ENCODE data around the gene PKD1L1. TPM values are rescaled to one million over a fixed set of nuclear protein-coding genes. Genes with fewer than 3 reads are reported as not detected.

The PKD1L1 gene
- total RNA-seq, 1 experiment from 2014 or later, result 0.17 TPM

DNA sequence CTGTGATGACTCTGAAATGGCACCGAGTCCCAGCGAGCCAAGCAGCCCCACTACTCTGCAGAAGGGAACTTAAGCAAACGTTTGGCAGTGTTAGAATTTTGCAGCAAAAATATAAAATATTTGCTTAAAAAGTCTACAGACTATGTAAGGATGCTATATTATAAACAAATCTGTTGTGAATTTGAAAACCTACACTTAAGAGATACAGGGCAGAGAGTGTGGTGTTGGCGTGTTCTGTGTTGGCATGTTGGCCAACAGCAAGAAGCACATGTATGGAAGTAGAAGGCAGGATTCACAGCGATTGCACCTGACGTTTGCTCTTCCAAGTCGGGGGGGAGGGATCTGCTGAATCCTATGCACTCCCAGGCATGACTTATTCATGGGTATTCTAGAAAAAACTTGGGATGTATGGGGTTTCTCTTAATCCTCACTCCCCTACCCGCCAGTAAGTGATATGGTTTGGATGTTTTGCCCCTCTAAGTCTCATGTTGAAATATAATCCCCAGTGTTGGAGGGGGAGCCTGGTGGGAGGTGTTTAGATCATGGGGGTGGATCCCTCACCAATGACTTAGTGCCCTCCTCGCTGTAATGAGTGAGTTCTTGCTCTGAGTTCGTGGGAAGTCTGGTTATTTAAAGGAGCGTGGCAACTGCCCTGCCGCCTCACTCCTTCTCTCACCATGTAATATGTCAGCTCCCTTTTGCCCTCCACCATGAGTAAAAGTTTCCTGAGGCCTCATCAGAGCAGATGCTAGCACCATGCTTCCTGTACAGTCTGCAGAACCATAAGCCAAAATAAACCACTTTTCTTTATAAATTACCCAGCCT lies 62.1 kb downstream of the PKD1L1 start:
- Histone ChIP-seq H3K9ac (ENCODE audit: low read length) (no peak overlapping the region), H3K9me3 (ENCODE audit: control insufficient read depth in 1 of 2, insufficient read depth in 1 of 2, low read depth in 1 of 2, low read length in 2 of 2) (no peaks in the 10 kb centered on the region), H3K79me2 (ENCODE audit: insufficient read depth, low read length) (no peaks in the 10 kb centered on the region), H3K4me3 (replicated peaks in 1 of 2; ENCODE audit: low read depth in 1 of 2, low read length in 2 of 2) (no peak overlapping the region), H3K4me1 (ENCODE audit: control insufficient read depth in 1 of 2, insufficient read depth in 2 of 2, low read length in 2 of 2) (no peaks in the 10 kb centered on the region), H4K20me1 (ENCODE audit: insufficient read depth) (no peaks in the 10 kb centered on the region), H3K27ac (ENCODE audit: low read depth, low read length) (no peak overlapping the region), H3K27me3 (ENCODE audit: insufficient read depth, low read length) (peaks cover 24% of the 10 kb centered on the region; the same call in 1 of the 2 replicates), H3K4me2 (ENCODE audit: low read length) (no peak overlapping the region), H2AFZ (ENCODE audit: low read depth, low read length, poor library complexity, severe bottlenecking) (no peak overlapping the region), H3K36me3 (ENCODE audit: control insufficient read depth in 1 of 2, insufficient read depth in 2 of 2, low read length in 2 of 2) (no peaks in the 10 kb centered on the region), H3K9me2 (ENCODE audit: insufficient read depth) (no peaks in the 10 kb centered on the region)
- no TSS peak for BruUV-seq (replicated peaks)
- ChIA-PET CTCF (no interaction called here), POLR2A (no interaction called here), RAD21 (ENCODE audit: low non-redundant PET in 1 of 2, low total read pairs in 2 of 2, uncharacterized antibody in 2 of 2, unreplicated experiment in 2 of 2) (no interaction called here)
- intact Hi-C loops (cut with micrococcal nuclease), result no loop called here
- ATAC-seq (no peak), DNase-seq (ENCODE audit: low read depth, low spot score) (no peak)
- TF ChIP-seq ZFX (IDR thresholded peaks at IDR 0.05) (no peak), SRF (IDR thresholded peaks at IDR 0.05; ENCODE audit: low read depth) (no peak), YY1 (IDR thresholded peaks at IDR 0.05; ENCODE audit: extremely low read depth, insufficient replicate concordance, low read depth, low read length) (no peak), EZH2phosphoT487 (IDR thresholded peaks at IDR 0.05; ENCODE audit: borderline replicate concordance) (no peak), TCF7L2 (IDR thresholded peaks at IDR 0.05; ENCODE audit: borderline replicate concordance, extremely low read depth, insufficient read depth, insufficient read length) (no peak), RAD21 (IDR thresholded peaks at IDR 0.05; ENCODE audit: low read depth) (no peak), ZNF274 (IDR thresholded peaks at IDR 0.05; ENCODE audit: low read depth, low read length) (no peak), FOSL1 (IDR thresholded peaks at IDR 0.05; ENCODE audit: low read depth) (no peak), JUND (IDR thresholded peaks at IDR 0.05) (no peak), CBX3 (IDR thresholded peaks at IDR 0.05; ENCODE audit: low read depth) (no peak), SP1 (IDR thresholded peaks at IDR 0.05; ENCODE audit: low read depth) (no peak)
- TF ChIP-seq, protein P1, sequence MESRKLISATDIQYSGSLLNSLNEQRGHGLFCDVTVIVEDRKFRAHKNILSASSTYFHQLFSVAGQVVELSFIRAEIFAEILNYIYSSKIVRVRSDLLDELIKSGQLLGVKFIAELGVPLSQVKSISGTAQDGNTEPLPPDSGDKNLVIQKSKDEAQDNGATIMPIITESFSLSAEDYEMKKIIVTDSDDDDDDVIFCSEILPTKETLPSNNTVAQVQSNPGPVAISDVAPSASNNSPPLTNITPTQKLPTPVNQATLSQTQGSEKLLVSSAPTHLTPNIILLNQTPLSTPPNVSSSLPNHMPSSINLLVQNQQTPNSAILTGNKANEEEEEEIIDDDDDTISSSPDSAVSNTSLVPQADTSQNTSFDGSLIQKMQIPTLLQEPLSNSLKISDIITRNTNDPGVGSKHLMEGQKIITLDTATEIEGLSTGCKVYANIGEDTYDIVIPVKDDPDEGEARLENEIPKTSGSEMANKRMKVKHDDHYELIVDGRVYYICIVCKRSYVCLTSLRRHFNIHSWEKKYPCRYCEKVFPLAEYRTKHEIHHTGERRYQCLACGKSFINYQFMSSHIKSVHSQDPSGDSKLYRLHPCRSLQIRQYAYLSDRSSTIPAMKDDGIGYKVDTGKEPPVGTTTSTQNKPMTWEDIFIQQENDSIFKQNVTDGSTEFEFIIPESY (IDR thresholded peaks at IDR 0.05; ENCODE audit: extremely low read depth, insufficient replicate concordance, low read length), result no peak
- TF ChIP-seq, protein P2, sequence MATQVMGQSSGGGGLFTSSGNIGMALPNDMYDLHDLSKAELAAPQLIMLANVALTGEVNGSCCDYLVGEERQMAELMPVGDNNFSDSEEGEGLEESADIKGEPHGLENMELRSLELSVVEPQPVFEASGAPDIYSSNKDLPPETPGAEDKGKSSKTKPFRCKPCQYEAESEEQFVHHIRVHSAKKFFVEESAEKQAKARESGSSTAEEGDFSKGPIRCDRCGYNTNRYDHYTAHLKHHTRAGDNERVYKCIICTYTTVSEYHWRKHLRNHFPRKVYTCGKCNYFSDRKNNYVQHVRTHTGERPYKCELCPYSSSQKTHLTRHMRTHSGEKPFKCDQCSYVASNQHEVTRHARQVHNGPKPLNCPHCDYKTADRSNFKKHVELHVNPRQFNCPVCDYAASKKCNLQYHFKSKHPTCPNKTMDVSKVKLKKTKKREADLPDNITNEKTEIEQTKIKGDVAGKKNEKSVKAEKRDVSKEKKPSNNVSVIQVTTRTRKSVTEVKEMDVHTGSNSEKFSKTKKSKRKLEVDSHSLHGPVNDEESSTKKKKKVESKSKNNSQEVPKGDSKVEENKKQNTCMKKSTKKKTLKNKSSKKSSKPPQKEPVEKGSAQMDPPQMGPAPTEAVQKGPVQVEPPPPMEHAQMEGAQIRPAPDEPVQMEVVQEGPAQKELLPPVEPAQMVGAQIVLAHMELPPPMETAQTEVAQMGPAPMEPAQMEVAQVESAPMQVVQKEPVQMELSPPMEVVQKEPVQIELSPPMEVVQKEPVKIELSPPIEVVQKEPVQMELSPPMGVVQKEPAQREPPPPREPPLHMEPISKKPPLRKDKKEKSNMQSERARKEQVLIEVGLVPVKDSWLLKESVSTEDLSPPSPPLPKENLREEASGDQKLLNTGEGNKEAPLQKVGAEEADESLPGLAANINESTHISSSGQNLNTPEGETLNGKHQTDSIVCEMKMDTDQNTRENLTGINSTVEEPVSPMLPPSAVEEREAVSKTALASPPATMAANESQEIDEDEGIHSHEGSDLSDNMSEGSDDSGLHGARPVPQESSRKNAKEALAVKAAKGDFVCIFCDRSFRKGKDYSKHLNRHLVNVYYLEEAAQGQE (IDR thresholded peaks at IDR 0.05; ENCODE audit: low read depth), result no peak
- TF ChIP-seq, protein P3, sequence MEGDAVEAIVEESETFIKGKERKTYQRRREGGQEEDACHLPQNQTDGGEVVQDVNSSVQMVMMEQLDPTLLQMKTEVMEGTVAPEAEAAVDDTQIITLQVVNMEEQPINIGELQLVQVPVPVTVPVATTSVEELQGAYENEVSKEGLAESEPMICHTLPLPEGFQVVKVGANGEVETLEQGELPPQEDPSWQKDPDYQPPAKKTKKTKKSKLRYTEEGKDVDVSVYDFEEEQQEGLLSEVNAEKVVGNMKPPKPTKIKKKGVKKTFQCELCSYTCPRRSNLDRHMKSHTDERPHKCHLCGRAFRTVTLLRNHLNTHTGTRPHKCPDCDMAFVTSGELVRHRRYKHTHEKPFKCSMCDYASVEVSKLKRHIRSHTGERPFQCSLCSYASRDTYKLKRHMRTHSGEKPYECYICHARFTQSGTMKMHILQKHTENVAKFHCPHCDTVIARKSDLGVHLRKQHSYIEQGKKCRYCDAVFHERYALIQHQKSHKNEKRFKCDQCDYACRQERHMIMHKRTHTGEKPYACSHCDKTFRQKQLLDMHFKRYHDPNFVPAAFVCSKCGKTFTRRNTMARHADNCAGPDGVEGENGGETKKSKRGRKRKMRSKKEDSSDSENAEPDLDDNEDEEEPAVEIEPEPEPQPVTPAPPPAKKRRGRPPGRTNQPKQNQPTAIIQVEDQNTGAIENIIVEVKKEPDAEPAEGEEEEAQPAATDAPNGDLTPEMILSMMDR (IDR thresholded peaks at IDR 0.05 in 2 of 3, conservative IDR thresholded peaks at IDR 0.05 in 1 of 3; ENCODE audit: borderline replicate concordance in 1 of 3, insufficient read depth in 1 of 3, low read depth in 2 of 3, low read length in 2 of 3), result no peak
- TF ChIP-seq, protein P4, sequence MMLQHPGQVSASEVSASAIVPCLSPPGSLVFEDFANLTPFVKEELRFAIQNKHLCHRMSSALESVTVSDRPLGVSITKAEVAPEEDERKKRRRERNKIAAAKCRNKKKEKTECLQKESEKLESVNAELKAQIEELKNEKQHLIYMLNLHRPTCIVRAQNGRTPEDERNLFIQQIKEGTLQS (IDR thresholded peaks at IDR 0.05), result no peak

All from HCT116 (cell line).